SH-SY5Y (cell line): ENCODE data around the gene RECK.

Experiments
- GATA2 ChIP-seq: IDR thresholded peaks from 2 replicates; pipeline ENCODE4 v1.6.1; 2011; ENCODE audit warnings: mild to moderate bottlenecking, low read depth, low read length
- GATA3 ChIP-seq: IDR thresholded peaks from 2 replicates; pipeline ENCODE4 v1.6.1; 2011; ENCODE audit warnings: low read depth, mild to moderate bottlenecking, low read length, moderate library complexity

The RECK gene, protein sequence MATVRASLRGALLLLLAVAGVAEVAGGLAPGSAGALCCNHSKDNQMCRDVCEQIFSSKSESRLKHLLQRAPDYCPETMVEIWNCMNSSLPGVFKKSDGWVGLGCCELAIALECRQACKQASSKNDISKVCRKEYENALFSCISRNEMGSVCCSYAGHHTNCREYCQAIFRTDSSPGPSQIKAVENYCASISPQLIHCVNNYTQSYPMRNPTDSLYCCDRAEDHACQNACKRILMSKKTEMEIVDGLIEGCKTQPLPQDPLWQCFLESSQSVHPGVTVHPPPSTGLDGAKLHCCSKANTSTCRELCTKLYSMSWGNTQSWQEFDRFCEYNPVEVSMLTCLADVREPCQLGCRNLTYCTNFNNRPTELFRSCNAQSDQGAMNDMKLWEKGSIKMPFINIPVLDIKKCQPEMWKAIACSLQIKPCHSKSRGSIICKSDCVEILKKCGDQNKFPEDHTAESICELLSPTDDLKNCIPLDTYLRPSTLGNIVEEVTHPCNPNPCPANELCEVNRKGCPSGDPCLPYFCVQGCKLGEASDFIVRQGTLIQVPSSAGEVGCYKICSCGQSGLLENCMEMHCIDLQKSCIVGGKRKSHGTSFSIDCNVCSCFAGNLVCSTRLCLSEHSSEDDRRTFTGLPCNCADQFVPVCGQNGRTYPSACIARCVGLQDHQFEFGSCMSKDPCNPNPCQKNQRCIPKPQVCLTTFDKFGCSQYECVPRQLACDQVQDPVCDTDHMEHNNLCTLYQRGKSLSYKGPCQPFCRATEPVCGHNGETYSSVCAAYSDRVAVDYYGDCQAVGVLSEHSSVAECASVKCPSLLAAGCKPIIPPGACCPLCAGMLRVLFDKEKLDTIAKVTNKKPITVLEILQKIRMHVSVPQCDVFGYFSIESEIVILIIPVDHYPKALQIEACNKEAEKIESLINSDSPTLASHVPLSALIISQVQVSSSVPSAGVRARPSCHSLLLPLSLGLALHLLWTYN

GRCh38 chr9:36036780-36037548, at the start of gene RECK:
TSS of gene RECK (plus strand) at chr9:36036913. CDS start at chr9:36036999, 86 bp downstream.
- TF ChIP-seq GATA3 (no peak), GATA2 (peak; percentile 30; the same call in 1 of the 2 replicates)

GRCh38 chr9:35990155-35990554, 46.6 kb upstream of the RECK start:
- TF ChIP-seq GATA3 (no peak), GATA2 (no peak)

- TF ChIP-seq GATA2: no peak
- no peak for TF ChIP-seq GATA3
These were observed 42.6 kb upstream of the RECK start for GRCh38 chr9:35993976-35994720.

DNA sequence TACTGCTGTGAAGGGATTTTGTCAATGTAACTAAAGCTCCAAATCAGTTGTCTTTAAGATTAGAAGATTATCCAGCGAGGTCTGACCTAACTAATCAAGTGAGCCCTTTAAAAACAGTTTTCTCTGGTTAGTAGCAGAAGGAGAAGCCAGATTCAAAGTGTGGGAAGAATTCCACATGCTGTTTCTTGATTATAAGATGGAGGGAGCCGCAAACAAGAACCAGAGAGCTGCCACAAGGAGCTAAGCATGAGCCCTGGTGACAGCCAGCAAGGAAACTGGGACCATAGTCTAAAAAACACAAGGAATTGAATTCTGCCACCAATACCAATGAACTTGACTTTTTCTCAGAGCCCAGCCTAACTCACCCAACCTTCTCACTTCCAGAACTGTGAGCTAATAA, 41.8 kb upstream of the RECK start:
- TF ChIP-seq GATA2: no peak

- TF ChIP-seq GATA3 (no peak), GATA2 (no peak)
These were observed 40.2 kb upstream of the RECK start for GRCh38 chr9:35996358-35996970.

GRCh38 chr9:35998333-35998732, 38.4 kb upstream of the RECK start:
- TF ChIP-seq GATA2 (no peak), GATA3 (no peak)

DNA sequence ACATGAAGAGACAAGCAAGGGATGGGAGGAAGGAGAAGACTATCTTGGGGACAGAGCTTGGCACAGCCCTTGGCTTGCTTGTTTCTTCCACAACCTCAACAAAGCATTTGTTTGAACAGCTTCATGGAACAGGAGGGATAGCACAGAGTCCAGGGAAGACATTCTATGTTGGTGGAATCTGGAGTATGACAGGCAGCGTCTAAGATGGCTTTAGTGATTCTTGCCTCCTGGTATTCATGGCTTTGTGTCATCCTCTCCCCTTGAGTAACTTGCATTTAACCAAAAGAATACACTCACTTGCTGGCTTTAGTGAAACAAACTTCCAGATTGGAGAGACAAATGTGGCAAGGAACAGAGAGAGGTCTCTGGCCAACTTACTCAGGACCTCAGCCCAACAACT, 30.8 kb upstream of the RECK start:
- TF ChIP-seq GATA3: no peak
- no peak for TF ChIP-seq GATA2

DNA sequence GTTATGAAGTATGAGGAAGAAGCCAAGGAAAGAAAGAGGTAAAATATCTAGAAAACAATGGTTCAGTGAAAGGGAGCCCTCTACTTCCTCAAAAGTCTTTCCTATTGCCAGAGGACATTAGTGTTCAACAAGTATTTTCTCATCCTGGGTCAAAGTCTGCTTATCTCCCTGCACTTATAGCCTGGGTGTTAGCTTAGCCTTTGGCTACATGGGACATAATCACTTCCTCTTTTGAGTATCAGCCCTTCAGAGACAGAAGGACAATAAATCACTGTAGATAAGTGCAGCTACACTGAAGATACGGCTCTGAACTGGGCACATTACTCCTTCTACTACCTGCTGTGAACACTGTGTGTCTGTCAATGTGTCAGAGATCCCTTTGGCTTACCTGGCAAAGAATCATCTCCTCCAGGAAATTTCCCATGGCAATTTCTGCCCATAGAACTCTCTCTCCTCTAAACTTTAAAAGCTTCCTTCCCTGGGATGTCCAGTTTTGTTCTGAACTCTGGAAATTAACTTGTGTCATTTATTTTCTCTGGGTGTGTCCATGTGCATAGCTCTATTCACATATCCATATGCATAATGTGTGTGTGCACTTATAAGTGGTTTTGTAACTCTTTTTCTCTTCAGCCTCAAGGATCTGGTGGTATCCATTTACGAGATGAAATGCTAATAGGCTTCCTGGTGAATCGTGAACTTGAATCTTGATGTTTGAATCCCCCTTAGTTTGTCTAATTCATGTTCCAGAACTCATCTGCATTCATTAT, 30.0 kb upstream of the RECK start:
- TF ChIP-seq GATA2 (no peak), GATA3 (no peak)

GRCh38 chr9:36007316-36007708, 29.4 kb upstream of the RECK start:
- TF ChIP-seq GATA2 (no peak), GATA3 (no peak)

DNA sequence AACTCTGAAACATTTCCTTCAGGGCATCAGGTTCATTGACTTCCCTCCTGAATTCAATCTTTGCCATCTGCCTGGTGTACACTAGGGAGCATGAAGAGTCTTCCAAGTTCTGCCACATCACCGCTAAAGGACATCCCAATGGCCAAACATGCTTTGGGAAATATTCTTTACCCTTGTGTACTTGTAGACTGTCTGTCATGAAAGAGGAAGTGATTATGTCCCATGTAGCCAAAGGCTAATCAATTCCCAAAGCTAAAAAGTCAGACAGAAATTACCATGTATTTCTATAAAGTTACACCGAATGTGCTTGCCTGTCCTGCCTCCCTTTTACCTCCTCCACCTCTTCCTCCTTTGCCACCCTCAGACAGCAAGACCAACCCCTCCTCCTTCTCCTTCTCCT, 28.9 kb upstream of the RECK start:
- TF ChIP-seq GATA2: no peak
- TF ChIP-seq GATA3: no peak

DNA sequence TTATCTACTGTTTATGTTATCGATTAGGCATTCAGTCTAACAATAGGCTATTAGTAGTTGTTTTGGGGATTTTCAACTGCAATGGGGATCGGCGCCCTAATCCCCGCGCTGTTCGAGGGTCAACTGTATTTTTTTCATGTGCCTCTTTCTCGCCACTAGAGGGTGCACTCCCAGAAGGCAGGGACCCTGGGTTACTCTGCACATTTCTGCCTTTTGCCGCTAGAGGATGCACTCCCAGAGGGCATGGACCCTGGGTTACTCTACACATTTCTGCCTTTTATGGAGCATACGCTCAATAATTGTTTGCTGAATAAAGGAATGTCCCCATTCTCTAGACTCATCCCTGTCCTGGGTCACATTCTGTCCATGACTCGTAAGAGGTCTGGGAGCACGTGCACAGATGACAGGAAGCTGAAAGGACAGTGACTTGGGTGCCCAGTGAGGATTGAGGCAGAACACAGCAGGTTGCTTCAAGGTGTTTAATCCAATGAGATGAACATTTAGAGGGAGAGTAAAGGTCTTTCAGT, 27.9 kb upstream of the RECK start:
- no peak for TF ChIP-seq GATA3
- no peak for TF ChIP-seq GATA2

DNA sequence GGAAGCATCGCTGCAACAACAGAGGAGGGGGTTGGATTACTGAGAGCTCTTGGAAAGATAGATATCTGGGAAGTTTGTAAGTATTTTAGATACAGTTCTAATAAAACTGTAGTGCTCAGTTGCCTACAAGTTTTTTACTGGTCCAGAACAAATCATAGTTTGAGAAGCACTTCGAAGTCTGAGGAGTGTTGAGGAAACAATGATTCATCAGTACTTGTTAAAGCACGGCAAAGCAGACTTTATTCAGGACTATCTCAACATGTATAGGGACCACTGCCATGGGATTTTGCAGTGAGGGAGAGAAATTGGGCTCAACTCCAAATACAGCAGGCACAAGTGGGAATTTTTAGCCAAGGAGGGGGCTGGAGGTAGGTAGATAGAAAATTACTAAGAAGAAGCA, 25.3 kb upstream of the RECK start:
- TF ChIP-seq GATA3: no peak

DNA sequence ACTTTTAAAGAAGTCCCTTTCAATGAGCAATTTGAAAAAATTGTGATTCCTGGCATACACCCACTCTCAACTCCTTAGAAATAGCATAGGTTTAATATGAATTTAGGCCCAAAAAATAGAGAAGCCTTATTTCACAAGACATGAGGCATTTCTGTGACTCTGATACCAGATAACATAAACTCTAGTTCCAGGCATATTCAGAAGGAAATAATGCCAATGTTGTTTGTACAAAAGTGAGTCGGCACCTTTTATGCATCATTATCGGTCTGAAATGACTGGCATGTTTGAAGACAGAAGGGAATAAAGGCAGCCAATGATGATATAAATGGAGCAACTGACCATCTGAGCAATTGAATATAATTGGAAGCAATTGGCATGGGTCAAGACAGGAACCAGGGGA, 19.4 kb upstream of the RECK start:
- no peak for TF ChIP-seq GATA2
- no peak for TF ChIP-seq GATA3
